HG03469 (cell line): Measurements from ENCODE around the gene SLC52A3.

Experiments used
- ATAC-seq: cut with Tn5 transposase; IDR thresholded peaks from one replicate; pipeline ENCODE4 v1.9.1; 2021; ENCODE audit warnings: mild to moderate bottlenecking, moderate library complexity, moderate number of reproducible peaks; ENCODE audit not compliant: unreplicated experiment

Gene SLC52A3

DNA sequence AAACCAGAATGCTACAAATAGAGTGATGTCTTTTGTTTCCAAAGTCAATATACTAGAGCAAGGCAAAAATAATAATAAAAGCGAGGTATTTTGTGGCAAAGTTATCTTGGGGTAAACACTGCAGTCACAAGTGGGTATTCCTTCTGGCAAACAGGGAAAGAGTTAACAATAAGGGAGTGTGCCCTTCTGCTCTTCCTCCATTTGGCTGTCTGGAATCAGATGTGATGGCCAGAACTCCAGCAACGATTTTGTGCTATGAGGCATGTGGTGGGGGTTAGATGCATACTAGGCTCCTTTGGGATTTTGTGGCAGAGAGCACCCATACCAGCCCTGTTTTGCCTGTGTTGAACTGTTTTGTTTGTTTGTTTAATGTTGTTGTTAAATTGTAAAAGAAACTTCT is 2.4 kb upstream of the SLC52A3 start:
- no peak for ATAC-seq

DNA sequence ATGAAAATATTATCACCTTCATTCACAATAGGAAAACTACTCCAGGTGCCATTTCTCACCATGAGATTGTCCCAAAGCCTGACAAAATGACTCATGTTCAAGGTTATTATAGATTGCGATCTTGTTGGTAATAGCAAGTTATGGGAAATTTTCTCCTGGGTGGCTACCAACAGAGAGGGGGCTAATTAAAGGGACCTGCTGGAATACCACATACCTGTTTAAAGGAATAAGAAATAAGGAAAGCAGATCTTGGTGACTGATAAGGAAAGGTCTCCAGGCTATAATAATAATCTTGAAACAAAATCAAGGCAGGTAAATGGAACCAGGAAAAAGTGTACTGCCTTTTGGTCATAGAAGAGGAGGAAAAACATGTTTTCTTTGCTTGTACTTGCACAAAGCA is 1.4 kb downstream of the SLC52A3 start:
- no peak for ATAC-seq

DNA sequence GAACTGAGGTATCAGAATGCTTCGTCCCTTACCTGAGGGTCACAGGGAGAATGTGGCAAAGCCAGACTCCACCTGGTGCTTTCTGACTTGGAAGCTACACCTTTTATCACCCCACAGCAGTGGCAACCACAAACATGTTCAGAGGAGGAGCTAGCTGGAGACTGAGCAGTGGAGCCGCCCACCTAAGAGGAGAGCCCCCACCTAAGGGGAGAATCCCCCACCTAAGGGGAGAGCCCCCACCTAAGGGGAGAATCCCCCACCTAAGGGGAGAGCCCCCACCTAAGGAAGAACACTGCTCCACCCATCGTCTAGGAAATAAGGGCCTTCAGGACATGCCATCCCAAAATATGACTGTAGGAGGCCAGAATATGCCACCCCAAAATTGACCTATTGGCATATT is 4.0 kb downstream of the SLC52A3 start:
- no peak for ATAC-seq

DNA sequence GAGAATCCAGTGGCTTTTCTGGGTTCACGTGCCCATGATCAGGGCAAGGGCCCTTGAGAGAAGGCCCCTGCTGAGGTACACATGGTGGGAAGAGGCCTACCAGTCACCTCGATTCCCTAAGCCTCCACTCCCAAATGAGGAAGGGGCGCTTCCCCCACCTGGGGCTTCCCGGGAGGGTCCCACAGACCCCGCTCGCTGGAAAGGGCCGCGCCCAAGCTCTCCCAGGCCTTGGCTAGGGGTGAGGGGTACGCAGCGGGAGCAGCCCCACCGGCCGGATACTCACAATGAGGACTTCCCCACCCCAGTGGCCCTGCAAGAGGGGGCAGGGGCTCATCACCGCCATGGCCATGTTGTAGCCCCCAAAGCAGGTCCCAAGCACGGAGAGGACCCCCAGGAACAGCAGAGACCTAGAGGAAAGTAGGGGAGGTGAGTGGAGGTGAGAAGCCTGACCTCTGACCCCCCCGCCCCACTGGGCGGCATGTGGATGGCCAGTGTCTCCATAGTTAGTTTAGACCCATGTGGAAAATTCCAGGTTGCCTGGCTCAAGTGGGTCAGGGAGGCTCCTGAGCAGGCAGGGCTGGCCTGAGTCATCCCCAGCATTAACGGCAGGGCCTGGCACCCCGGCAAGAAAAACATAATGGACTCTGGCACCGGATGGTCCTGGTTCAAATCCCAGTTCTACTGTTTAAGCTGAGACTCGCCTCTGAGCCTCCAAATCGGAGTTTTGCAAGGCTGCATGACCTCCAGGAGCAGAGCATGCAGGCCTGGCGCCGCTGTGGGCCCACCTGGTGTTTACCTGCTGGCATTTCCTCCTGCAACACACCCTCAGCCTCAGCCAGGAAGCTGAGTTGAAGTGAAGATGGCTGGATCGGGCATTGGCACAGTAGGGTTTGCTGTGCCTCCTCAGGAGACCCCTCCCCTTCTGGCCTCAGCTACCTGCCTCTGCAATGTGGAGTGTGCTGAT is 6.6 kb downstream of the SLC52A3 start:
- ATAC-seq = no peak

- no peak for ATAC-seq
Measured at GRCh38 chr20:760751-761417, 7.4 kb downstream of the SLC52A3 start.

- ATAC-seq = no peak
Measured at GRCh38 chr20:757506-757905, 10.8 kb downstream of the SLC52A3 start.

- ATAC-seq = no peak
Measured at GRCh38 chr20:755941-756340, 12.4 kb downstream of the SLC52A3 start.

GRCh38 chr20:754904-755303 is 13.4 kb downstream of the SLC52A3 start:
- no peak for ATAC-seq

DNA sequence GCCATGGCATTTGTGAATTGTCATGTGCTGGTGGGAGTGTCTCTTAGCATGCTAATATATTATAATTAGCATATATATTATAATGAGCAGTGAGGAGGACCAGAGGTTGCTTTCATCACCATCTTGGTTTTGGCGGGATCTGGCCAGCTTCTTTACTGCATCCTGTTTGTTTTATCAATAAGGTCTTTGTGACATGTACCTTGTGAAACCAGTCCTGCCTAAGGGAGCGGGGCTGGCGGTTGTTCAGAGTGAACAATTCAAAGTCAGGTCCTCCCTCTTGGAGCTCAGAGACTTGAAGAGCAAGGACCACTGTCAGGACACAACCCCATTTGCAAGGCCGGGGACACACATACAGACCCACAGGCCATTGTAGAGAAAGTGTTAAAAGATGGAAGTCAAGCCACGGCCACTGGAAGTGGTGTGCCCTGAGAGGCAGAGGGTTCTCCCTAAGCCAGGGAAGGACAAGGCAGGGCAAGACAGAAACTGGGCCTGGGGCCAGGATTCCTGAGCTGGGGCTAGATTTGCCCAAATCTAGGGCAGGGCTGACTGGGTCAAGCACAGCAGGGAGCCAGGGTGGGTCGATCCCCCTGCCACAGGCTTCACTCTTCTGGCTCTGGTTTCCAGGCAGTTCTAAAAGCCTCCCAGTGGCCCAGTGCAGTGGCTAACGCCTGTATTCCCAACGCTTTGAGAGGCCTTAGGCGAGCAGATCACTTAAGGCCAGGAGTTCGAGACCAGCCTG is 14.2 kb downstream of the SLC52A3 start:
- ATAC-seq = no peak

GRCh38 chr20:753136-753535 is 15.2 kb downstream of the SLC52A3 start:
- ATAC-seq = no peak

- ATAC-seq = no peak
Measured at GRCh38 chr20:752291-752690, 16.0 kb downstream of the SLC52A3 start.

- ATAC-seq = no peak
Measured at GRCh38 chr20:751761-752160, 16.5 kb downstream of the SLC52A3 start.

GRCh38 chr20:750801-751200 is 17.5 kb downstream of the SLC52A3 start:
- ATAC-seq = no peak

DNA sequence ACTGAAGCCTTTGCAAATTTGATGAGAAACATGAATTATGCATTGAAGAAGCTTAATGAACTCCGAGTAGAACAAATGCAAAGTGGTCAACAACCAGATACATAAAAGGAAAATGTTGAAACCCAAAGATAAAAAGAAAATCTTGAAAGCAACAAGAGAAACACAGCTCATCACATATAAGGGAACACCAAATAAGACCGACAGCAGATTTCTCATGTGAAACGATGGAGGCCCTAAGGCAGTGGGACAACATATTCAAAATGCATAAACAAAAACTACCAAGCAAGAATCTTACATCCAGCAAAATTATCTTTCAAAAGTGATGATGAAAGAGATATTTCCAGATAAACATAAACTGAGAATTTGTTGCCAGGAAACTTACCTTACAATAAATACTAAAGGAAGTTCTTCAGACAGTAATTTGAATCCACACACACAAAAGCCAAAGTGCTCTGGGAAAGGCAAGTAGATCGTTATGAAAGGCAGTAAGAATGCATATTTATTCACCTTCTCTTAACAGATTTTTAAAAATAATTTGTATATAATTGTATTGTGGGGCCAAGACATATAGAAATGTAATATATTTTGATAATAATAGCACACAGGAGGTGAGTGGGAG is 22.5 kb downstream of the SLC52A3 start:
- ATAC-seq = no peak

DNA sequence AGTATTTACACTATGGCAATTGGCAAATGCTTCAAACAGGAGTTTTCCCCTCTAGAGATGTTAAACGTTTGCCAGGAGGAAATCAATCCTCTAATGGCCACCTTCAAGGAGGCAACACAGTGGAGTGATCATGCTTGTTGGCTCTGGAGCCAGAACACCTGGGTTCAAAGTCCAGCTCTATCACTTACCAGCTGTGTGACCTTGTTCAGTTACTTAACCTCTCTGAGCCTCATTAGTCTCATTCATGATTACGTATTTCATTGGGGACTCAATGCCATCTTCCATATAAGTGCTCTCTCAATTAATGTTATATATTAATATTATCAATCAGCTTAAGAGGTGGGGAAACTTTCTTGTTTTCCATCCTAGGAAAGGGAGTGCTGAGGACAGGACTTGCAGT is 26.1 kb downstream of the SLC52A3 start:
- no peak for ATAC-seq

DNA sequence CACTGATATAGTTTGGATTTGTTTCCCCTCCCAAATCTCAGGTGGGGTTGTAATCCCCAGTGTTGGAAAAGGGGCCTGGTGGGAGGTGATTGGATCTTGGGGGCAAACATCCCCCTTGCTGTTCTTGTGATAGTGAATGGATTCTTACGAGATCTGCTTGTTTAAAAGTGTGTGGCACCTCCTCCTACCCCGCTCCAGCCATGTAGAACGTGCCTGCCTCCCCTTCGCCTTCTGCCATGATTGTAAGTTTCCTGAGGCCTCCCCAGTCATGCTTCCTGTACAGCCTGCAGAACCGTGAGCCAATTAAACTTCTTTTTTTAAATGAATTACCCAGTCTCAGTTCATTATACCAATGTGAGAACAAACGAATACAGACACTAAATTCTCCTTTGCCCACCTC is 26.7 kb downstream of the SLC52A3 start:
- no peak for ATAC-seq

GRCh38 chr20:740162-740561 is 28.1 kb downstream of the SLC52A3 start:
- ATAC-seq = no peak

DNA sequence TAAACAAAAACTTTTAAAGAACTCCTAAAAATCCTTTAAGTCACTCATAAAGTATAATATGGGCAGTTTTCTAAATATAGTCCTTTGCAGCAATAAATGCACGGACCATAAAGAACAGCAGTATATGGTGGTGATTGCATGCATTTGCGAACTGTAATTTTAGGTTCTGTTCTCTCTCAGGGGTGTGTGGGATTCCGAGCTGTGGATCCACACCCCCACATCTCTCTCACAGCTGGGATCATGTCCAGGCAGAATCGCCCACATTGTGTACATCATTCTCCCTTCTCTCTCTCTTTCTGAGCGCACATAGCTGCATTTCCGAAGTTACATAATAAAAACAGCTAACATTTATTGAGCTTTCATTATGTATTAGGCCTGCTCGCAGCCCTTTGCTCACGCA is 28.6 kb downstream of the SLC52A3 start:
- no peak for ATAC-seq

- no peak for ATAC-seq
Measured at GRCh38 chr20:733861-734260, 34.4 kb downstream of the SLC52A3 start.

GRCh38 chr20:732727-733126 is 35.6 kb downstream of the SLC52A3 start:
- ATAC-seq = no peak
